Jurkat, Clone E6-1 (cell line): ENCODE data around the gene KNTC1.
"Not testable (repeated sequence)": the region's sequence is repeated elsewhere in the genome, so short reads cannot be mapped to it uniquely, and the experiment has no call there.

Experiments
- DNase-seq: peaks from one replicate; pipeline ENCODE4 v3.0.0-alpha.2; 2011; ENCODE audit warnings: low read depth, low spot score
- H3K4me3 ChIP-seq: 2 replicates; pipeline ENCODE4 v1.5.1; 2011; ENCODE audit warnings: mild to moderate bottlenecking, low read length, control low read depth, moderate library complexity

KNTC1 gene

DNA sequence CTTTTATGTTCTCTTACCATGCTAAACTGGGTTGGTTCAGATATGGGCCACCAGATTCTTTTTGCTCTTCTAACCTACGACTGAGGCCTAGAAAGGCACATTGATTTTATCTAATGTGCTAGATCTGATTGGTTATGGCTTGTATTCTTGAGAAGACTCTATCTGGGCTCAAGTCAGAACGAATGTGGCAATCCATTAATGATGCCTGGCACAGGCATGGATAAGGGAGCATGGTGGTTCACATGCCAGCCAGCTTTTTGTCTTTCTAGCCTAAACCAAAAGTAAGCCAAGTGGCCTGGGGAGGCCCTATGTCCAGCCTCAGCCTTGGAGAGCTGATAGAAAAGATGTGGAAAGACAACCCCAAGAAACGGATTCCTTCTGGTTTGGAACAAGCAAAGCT is 82.7 kb downstream of the KNTC1 start:
- H3K4me3 ChIP-seq, result no peak overlapping the region
- DNase-seq, result no peak

- DNase-seq, result no peak
- no peak overlapping the region for H3K4me3 ChIP-seq
Measured at GRCh38 chr12:122610207-122610606, 83.2 kb downstream of the KNTC1 start.

DNA sequence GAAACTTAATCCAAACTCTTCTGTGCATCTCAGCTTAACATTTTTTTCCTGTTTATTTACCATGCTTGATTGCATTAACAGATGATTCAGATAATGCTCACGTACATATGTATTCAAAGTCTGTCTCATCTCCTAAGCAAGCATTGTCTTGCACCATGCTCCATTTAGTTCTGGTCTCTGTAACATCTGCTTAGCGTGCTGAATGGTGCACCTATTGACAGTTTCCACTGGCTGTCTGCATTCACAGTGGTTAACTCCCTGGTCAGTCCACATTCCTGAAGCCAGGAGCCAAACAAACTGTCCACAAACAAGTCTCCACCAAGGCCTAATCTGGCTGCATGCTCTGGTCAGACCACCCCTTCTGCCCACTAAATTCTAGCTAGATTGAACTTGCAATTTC is 83.9 kb downstream of the KNTC1 start:
- no peak for DNase-seq
- no peak overlapping the region for H3K4me3 ChIP-seq

DNA sequence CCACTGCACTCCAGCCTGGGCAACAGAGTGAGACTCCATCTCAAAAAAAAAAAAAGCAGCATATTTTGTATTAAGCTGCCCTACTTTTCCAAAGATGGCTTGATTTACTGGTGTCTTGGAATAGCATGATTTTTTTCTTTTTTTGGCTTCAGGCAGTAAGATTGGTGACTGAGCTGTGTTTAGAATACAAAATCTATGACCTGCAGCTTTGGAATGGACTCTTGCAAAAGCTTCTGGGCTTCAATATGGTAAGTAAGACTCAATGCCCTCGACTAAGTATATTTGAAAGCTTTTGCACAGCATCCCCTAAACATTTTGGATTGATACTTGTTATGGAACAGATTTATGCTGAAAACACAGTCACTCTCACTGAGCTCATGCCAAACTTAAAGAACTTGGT is 87.8 kb downstream of the KNTC1 start:
- H3K4me3 ChIP-seq, result no peak overlapping the region
- no peak for DNase-seq

- DNase-seq, result no peak
- H3K4me3 ChIP-seq, result no peak overlapping the region
Measured at GRCh38 chr12:122615780-122616179, 88.7 kb downstream of the KNTC1 start.

DNA sequence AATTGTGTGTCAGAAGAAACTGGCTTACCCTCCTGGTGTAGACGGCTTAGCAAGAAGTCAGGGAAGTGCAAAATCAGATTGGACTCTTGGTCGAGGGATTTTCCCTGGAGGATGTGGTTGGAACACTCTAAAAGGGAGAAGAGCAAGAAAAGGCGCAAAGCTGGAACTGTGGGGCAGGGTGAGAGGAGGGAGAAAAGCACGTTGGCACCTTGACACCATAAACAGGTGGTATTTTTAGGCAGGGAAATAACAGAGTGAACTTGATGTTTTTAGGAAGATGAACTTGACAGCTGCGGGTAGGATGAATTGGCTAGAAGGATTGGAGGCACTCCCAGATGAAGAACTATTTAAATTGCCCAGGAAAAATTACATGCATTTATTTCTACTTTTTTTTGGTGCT is 108.4 kb downstream of the KNTC1 start:
- H3K4me3 ChIP-seq, result no peak overlapping the region
- no peak for DNase-seq

DNA sequence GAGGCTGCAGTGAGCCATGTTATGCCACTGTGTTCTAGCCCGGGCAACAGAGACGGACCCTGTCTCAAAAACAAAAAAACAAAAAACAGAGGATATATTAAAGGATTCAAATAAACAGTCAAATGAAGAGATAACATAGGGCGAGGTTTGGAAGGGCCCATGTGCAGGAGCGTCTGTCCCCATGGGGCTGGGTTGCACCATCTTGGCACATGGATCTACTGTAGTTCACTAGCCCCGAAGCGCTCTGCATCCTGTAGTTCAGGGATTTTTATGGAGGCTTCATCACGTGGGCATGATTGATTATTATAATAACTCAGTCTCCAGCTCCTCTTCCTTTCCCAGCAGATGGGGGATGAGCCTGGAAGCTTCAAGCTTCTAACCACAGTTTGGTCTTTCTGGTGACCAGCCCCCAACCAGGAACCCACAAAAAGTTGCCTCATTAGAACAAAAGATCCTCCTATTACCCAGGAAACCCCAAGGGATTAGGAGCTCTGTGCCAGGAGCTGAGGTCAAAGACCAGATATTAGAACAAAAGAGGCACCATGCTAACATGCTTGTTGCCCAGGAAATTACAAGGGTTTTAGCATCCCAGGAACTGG is 116.3 kb downstream of the KNTC1 start:
- no peak for DNase-seq
- H3K4me3 ChIP-seq, result no peak overlapping the region

DNA sequence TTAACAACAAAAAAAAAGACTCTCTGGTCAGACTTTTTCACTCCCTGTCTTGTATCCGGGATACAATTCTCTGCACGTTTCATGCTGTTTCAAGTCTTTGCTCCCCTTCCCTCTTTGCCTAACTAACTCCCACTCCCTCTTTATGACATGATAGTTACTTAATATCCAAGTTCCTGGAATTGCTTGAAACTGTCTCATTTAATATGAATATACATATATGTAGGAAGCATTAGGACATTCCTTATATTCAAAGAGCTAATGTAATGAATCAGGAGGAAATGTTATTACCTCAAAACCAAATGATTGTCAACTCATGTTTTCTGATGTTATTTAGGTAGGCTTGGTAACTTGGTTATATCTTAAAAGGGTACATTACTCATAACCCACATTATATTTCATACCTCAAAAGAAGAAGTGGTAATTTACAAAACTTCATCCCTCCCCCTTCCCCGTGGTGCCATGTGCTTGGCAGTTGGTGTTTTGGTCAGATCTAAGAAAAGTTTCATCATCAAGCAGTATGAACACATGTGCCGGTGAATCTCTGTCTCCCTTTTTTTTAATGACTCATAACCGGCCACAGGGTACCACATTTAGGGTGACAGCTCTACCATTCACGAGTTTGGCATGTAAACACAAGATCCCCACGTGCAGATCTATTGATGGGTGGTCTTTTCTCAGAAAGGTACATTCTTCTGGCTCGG is 119.6 kb downstream of the KNTC1 start:
- no peak overlapping the region for H3K4me3 ChIP-seq
- DNase-seq, result no peak

- DNase-seq, result no peak
- no peak overlapping the region for H3K4me3 ChIP-seq
Measured at GRCh38 chr12:122651520-122652224, 124.6 kb downstream of the KNTC1 start.

- H3K4me3 ChIP-seq, DNase-seq: not testable (repeated sequence)
Measured at GRCh38 chr12:122653291-122653690, 126.2 kb downstream of the KNTC1 start.

- DNase-seq, result no peak
- no peak overlapping the region for H3K4me3 ChIP-seq
Measured at GRCh38 chr12:122656298-122656697, 129.2 kb downstream of the KNTC1 start.

GRCh38 chr12:122659579-122659978 is 132.5 kb downstream of the KNTC1 start:
- no peak for DNase-seq
- H3K4me3 ChIP-seq, result no peak overlapping the region

DNA sequence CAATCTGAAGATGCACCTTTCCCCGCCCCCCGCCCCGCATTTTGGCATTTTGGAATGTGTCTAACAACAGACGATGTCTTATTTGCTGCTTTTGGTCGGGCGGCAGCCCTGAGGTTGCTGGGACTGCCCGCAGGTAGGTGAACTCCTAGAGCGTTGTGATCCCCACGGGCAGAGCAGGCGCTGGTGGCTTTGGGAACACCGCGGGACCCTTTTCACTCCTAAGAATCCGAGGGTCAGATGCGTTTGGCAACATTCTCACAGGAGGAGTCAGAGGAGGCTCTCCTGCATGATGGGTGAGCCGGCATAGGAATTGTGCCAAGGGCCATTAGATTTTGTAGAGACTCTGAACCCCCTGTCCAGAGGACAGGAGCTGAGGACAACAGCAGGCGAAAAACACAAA is 134.2 kb downstream of the KNTC1 start:
- no peak for DNase-seq

DNA sequence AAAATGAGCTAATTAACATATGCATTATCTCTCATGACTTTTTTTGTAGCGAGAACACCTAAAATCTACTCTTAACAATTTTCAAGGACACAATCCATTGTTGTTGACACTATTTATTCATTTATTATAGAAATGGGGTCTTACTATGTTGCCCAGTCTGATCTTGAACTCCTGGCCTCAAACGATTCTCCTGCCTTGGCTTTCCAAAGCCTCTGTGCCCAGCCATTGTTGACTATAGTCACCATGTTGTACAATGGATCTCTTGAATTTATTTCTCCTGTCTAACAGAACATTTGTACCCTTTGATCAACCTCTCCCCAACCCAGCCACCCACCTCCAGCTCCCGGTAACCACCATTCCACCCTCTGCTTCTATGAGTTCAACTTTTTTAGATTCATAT is 134.9 kb downstream of the KNTC1 start:
- H3K4me3 ChIP-seq, result no peak overlapping the region

More for the DNA sequence above, 134.2 kb downstream of the KNTC1 start:
- H3K4me3 ChIP-seq, result no peak overlapping the region

GRCh38 chr12:122665349-122665748 is 138.3 kb downstream of the KNTC1 start:
- no peak overlapping the region for H3K4me3 ChIP-seq
- DNase-seq, result no peak

More for the DNA sequence above, 134.9 kb downstream of the KNTC1 start:
- DNase-seq, result no peak

GRCh38 chr12:122665759-122666158 is 138.7 kb downstream of the KNTC1 start:
- no peak overlapping the region for H3K4me3 ChIP-seq
- no peak for DNase-seq

- no peak for DNase-seq
- no peak overlapping the region for H3K4me3 ChIP-seq
Measured at GRCh38 chr12:122668268-122668667, 141.2 kb downstream of the KNTC1 start.

DNA sequence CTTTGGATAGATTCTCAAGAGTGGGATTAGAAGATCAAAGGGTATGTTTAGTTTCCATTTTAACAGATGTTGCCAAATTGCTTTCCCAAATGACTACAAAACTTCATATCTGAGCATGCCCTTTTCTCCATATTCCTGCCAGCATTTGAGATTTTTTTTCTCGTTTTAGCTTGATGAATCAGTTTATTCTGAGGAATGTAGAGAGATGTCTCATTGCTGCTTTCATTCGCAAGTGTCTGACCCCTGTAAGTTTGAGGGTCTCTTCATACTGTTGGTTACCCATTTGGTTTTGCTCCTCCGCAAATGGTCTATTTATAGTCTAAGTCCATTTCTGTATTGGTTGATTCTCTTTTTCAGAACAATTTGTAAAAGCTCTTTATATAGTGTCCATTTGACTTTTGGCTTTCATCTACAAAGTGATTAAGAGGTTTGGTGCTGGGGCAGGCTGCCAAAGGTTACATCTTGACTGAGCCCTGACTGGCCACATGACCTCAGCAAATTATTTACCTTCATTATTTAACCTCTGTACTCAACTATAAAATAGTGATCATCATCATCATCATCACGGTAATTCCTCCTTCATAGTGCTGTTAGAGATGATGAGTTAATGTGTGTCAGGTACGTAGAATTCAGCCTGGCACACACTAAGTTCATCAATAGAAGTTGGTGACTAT is 142.5 kb downstream of the KNTC1 start:
- H3K4me3 ChIP-seq, result no peak overlapping the region
- no peak for DNase-seq

DNA sequence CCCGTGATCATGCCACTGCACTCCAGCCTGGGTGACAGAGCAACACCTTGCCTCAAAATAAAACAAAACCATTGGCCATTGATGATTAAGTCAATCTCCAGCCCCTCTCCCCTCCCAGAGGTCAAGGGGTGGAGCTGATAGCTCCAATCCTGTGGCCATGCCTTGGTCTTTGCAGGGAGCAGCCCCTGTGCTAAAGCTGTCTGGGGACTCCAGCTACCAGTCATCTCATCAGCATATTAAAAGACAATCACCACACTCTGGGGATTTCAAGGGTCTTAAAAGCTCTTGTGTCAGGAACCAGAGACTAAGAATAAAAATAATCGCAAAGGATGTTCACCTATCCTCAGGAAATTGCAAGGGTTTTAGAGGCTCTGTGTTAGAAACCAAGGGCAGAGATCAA is 145.5 kb downstream of the KNTC1 start:
- DNase-seq, result no peak
- no peak overlapping the region for H3K4me3 ChIP-seq
